H4 (cell line): ENCODE measurements around the gene FSTL3. TPM values are rescaled to one million over a fixed set of nuclear protein-coding genes. Genes with fewer than 3 reads are reported as not detected.
"Not testable (repeated sequence)": the region's sequence is repeated elsewhere in the genome, so short reads cannot be mapped to it uniquely, and the experiment has no call there.

Experiments
- DNase-seq: peaks from one replicate; pipeline ENCODE4 v3.0.0-alpha.2; 2015; ENCODE audit warnings: low spot score
- total RNA-seq: library from RNA; depleted of rRNA; stranded (reverse); fragments of >200 nt; shearing (Covaris generic); gene quantifications from 2 replicates; pipeline ENCODE4 v1.2.3, GENCODE V29; 2014

The FSTL3 gene
- total RNA-seq, 1 experiment from 2014 or later = 35.6 TPM

- no peak for DNase-seq
These were observed 5.1 kb downstream of the FSTL3 start for GRCh38 chr19:681029-682019.

DNA sequence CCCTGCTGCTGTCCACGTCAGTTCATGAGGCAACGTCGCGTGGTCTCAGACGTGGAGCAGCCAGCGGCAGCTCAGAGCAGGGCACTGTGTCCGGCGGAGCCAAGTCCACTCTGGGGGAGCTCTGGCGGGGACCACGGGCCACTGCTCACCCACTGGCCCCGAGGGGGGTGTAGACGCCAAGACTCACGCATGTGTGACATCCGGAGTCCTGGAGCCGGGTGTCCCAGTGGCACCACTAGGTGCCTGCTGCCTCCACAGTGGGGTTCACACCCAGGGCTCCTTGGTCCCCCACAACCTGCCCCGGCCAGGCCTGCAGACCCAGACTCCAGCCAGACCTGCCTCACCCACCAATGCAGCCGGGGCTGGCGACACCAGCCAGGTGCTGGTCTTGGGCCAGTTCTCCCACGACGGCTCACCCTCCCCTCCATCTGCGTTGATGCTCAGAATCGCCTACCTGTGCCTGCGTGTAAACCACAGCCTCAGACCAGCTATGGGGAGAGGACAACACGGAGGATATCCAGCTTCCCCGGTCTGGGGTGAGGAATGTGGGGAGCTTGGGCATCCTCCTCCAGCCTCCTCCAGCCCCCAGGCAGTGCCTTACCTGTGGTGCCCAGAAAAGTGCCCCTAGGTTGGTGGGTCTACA is 6.6 kb downstream of the FSTL3 start:
- no peak for DNase-seq

DNA sequence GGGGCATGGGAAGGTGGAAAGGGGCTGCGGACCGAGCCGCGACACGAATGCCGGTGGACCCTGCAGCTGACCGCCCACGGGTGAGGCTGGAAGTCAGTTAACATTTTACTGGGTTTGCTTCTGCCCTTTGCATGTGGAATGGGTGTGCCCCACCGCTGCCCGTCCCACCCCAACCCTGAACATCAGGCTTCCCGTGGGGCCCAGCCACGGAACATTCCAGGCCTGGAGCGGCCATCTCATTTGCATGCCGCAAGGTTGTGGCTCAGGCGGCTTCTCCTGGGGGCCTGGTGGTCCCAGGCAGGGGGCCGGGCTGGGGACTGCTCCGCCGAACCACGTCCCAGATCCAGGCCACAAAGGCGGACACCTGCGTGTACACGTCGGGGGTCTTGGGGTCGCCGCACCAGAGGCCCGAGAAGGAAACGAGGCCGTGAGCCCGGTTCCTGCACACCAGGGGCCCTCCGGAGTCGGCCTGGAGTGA is 9.3 kb downstream of the FSTL3 start:
- no peak for DNase-seq

DNA sequence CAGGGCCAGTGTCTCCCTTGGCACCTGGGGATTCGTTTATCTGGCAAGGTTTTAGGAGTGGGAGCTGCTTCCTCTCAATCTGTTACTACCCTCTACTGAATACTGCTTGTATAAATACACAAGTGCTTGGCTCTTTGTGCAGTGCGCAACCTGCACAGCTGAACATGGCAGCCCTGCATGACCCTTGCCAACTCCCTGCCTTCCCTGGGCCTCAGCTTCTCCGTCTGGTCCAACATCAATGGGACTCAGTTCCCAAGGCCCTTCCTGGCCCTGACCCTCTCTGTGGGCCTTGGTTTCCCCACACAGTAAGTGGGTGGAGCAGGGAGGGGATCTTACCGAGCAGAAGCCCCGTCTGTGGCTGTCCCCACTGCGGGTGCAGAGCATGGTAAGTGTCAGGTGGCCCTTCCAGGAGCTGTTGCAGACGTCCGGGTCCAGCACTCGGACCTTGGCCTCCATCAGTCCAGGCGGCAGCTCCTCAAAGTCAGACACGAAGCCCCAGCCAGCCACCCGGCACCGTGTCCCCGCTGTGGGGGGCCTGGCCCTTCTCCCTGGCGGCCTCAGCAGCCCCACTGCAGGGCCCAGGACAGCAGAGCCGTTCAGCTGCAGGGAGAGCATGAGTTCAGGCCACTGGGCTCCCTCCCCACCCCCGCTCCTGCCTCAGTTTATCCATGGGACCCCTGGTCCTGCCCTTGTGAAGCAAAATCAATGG is 10.6 kb downstream of the FSTL3 start:
- no peak for DNase-seq

DNA sequence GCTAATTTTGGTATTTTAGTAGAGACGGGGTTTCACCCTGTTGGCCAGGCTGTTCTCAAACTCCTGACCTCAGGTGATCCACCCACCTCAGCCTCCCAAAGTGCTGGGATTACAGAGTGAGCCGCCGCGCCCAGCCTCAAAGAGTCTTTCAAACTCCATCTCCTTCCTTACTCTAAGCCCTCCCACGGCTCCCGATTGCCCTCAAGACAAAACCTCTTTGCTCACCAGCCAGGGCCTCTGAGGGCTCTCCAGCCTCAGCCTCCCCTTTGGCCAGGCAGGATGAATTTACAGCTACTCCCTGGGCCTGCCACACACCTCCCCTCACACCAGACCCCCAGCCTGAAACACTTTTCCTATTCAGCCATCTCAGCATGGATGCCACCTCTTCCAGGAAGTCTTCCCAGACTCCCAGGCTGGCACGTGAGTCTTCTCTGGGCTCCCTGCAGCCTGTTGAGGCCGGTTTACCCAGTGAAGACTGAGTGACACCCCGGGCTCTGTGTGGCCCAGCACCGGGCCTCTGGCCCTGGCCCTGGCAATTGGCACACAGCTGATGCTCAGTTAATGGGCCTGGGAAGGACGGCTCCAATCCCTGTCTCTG is 11.5 kb downstream of the FSTL3 start:
- no peak for DNase-seq

GRCh38 chr19:688214-688613 is 12.0 kb downstream of the FSTL3 start:
- no peak for DNase-seq

DNA sequence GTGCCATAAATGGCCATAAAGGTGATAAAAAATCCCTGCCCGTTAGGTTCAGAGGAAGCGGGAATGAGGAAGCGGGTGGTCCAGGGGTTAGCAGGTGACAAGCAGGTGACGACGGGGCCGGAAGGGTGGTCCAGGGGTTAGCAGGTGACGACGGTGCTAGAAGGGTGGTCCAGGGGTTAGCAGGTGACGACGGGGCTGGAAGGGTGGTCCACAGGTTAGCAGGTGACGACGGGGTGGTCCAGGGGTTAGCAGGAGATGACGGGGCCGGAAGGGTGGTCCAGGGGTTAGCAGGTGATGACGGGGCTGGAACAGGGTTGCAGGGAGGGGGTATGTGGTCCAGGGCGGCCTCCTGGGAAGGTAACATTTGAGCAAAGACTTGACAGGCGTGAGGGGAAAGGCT is 12.8 kb downstream of the FSTL3 start:
- no peak for DNase-seq

- no peak for DNase-seq
These were observed 14.0 kb downstream of the FSTL3 start for GRCh38 chr19:690203-690602.

DNA sequence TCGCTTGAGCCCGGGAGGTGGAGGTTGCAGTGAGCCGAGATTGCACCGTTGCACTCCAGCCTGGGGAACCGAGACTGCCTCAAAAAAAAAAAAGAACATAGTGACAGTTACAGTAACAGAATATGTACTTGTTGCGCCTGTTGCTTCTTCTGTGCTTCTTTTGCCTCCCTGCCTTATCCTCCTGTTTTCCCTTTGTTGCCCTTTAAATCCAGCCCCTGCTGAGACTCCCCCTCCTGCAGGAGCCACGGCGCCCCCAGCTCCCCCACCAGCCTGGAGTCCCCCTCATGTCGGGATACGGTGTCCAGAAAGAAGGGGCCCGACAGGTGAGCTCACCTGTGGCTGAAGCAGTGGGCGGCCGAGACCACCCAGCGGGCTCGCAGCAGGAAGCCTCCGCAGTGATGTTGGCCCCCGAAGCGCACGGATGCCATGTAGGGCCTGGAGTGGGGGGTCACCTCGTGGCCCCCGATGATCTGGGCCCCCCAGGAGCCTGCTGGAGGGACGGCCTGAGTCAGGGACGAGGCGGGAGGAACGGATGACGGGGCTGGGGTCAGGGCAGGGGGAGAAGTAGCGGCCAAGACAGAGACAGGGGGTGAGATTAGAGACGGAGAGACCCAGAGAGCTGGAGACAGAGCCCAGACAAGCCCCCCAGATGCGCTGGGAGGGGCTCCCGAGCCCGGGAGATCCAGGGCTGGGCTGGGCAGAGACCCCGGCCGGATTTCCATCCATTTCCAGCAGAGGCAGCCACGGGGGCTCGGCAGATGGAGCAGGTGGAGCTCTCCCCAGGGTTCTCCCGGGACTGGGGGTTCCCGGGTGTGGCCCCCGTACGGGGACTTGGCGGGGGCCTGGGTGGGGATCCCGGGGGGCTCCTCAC is 18.5 kb downstream of the FSTL3 start:
- DNase-seq = no peak

DNA sequence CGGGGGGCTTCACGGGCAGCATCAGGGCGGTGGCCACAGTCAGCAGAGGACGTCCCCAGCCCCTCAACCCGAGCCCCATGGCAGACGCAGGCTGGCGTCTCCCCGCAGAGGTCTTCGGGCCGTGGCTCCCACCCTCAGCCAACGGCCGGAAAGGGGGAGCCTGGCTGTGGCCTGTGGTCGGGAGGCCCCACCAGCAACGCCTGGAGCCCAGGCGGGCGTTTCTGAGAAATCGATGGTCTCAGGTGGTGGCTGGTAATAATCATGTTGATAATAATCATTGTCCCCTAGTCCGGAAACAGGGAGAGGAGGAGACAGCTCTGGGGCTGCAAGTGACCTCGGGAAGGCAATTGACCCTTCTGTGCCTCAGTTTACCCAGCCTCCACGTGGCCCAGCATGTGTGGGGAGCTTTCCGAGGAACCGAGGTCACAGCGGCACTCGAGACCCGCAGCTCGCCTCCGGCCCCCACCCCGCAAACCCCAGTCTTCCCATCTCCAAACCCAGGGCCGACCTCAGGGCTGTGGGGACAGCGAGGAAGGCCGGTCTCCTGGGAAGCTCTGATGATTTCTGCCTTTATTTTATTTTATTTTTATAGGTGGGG is 19.3 kb downstream of the FSTL3 start, which contains the start of gene PRSS57:
Gene PRSS57 (minus strand): TSS at position 101 of the 598 bp plus-strand sequence. CDS start 22 bp downstream, at position 79.
- DNase-seq = no peak

DNA sequence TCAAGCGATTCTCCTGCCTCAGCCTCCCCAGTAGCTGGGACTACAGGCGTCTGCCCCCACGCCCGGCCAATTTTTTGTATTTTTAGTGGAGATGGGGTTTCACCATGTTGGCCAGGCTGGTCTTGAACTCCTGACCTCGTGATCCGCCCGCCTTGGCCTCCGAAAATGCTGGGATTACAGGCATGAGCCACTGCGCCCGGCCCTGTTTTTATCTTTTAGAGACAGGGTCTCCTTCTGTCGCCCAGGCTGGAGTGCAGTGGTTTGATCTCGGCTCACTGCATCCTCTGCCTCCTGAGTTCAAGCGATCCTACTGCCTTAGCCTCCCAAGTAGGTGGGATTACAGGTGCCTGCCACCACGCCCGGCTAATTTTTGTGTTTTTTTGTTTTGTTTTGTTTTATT is 22.3 kb downstream of the FSTL3 start:
- DNase-seq = not testable (repeated sequence)

- not testable (repeated sequence) for DNase-seq
These were observed 23.7 kb downstream of the FSTL3 start for GRCh38 chr19:699885-700284.

DNA sequence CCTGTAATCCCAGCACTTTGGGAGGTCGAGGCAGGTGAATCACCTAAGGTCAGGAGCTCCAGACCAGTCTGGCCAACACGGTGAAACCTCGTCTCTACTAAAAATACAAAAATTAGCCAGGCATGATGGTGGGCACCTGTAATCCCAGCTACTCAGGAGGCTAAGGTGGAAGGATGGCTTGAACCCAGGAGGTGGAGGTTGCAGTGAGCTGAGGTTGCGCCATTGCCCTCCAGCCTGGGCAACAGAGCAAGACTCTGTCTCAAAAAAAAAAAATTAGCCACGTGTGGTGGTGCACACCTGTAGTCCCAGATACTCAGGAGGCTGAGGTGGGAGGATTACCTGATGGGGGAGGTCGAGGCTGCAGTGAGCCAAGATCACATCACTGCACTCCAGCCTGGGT is 26.7 kb downstream of the FSTL3 start:
- DNase-seq = not testable (repeated sequence)

DNA sequence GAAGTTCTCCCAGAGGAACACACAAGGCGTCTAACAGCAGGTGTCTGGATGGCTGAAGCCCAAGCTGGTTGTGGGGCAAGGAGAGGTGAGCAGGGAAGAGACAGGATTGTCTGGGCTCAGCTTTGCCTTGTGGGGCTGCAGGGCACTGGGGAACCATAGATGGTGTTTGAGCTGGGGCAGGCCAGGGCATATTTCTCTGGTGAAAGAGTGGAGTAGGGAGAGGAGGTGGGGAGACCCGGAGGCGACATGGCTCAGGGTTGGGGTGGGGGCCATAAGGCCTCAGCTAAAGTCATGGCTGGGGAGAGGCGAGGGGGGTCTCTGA is 27.1 kb downstream of the FSTL3 start:
- DNase-seq = no peak

- DNase-seq = no peak
These were observed 27.7 kb downstream of the FSTL3 start for GRCh38 chr19:703651-704446.

DNA sequence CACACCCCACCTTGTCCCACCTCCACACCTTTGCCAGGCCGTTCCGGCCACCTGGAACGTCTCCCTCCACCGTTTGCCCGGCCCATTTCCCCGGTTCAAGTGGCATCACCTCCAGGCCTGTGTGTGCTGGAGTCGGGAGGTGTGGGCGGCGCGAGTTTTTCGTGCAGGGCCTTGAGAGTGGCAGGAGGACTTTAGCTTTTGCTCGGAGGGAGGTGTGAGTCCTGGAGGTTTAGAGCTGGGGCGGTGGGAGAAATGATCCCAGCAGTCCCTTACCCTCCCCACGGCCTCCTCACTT is 28.2 kb downstream of the FSTL3 start:
- no peak for DNase-seq

- no peak for DNase-seq
These were observed 32.3 kb downstream of the FSTL3 start, which contains the start of gene PALM for GRCh38 chr19:708154-709143. TSS of gene PALM (plus strand) at chr19:708935. CDS start at chr19:709147, 212 bp downstream.

DNA sequence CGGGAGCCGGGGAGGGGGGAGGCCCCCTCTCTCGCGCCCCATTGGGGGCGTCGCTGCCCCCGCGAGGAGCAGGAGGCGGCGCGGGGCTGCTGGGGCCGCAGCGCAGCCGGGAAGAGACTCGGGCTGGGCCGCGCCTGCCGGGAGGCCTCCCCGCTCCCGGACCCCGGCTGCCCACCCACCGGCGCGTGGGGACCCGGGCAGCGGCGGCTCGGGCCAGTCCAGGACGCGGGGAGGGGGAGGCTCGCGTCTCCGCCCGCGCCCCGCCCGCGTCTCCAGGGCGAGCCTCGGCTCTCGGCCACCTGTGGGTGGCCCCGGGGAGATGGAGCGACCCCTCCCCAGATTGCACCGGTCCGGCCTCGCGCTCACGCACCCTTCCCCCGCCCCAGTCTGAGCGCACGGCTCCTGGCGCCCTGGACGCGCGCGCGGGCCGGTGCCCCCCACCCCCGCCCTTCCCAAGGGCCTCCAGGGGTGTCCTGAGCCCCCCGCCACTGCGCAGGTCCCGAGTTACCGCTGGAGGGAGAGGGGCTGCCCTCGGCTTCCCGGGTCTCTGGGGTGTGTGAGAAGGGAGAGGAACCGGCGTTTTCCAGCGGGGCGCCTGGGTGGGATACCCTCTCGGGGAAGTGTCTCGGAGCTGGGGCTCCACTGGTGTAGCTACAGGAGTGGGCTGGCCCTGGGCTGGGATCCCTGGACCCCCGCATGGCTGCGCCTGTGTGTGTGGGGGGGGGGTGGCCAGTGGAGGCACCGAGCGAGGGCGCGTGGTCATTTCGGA is 33.2 kb downstream of the FSTL3 start:
- no peak for DNase-seq
